ENCODE results near the gene POMGNT2.

POMGNT2 gene

DNA sequence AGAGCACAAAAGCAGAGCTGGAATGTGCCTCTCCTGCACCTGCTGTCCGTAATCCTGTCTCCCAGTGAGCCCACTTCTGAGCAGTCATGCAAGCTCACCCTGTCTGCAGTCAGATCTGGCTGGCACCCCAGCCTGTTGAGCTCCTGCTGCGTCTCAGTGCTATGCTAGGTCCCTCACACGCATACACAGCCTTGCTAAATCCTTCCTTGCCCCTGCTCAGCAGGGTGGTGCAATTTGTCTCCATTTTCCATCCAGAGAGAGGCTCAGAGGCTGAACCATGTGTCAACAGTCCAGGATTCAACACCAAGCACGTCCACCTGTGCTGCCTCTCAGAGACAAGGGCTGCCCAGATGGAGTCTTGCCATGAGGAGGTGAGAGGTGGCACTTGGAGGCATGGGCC lies 11.0 kb downstream of the POMGNT2 start:
- no peak for TF ChIP-seq CTCF (IDR thresholded peaks at IDR 0.05; ENCODE audit: insufficient read depth, low read depth, low read length, missing control alignments)
- DNase-seq (ENCODE audit: low read depth) = no peak
- no peak overlapping the region for H3K4me3 ChIP-seq (ENCODE audit: low read length)

GRCh38 chr3:43094381-43094780 lies 11.5 kb downstream of the POMGNT2 start:
- no peak for TF ChIP-seq CTCF (IDR thresholded peaks at IDR 0.05; ENCODE audit: insufficient read depth, low read depth, low read length, missing control alignments)
- no peak for DNase-seq (ENCODE audit: low read depth)
- no peak overlapping the region for H3K4me3 ChIP-seq (ENCODE audit: low read length)

DNA sequence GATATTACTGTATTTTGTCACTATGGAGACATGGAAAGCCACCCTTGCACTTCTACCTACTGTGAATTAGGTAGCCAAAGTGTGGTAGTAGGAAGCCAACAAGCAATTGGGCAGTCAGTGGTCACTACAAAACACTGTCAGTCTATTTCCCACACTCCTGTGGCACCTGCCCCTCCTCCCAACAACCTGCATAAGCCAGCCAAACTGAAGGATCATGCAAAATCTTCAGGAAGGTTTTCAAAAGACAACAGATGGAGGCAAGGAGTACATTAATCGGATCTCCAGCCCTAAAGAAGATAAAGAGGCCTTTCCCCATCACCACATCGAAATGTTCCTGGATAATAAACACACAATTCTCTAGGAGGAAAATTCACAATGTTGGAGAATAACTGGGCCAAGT lies 11.9 kb downstream of the POMGNT2 start:
- H3K4me3 ChIP-seq (ENCODE audit: low read length) = no peak overlapping the region
- no peak for DNase-seq (ENCODE audit: low read depth)
- no peak for TF ChIP-seq CTCF (IDR thresholded peaks at IDR 0.05; ENCODE audit: insufficient read depth, low read depth, low read length, missing control alignments)

DNA sequence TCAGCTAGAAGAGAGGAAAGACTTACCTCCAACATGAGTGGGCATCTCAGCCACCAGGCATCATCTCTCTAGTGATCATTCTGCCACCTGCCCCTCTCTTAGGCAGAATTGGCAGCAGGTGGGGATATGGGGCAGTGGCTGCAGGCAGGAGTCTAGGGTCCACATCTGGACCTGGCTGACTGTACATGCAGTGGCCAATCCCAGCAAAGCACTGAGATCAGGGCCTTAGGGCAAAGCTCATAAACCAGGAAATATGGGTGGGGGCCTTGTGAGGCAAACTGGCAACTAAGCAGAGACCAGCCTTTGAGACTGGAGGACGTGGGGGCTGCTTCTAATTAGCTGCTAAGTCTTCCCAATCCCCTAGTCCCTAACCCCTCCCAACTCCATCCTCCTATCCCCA lies 12.9 kb downstream of the POMGNT2 start:
- no peak for DNase-seq (ENCODE audit: low read depth)
- no peak overlapping the region for H3K4me3 ChIP-seq (ENCODE audit: low read length)
- no peak for TF ChIP-seq CTCF (IDR thresholded peaks at IDR 0.05; ENCODE audit: insufficient read depth, low read depth, low read length, missing control alignments)

DNA sequence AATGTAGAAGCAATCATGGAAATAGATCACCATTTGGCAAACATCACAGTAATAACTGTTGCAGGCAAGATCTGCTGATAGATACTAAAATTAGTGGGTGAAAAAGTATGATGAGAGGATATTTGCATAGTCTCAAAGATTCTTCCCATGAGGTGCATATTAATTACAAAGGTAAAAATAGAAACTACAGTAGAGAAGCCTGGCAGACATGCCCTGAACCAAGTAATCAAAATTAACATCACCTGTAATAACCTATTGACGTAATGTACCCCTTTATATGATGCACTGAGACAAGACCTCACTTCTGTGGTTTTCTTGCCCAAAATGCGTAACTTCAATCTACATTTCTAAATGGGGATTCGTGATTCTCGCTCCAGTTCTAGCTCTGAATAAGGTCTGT lies 14.4 kb downstream of the POMGNT2 start:
- no peak for DNase-seq (ENCODE audit: low read depth)
- no peak overlapping the region for H3K4me3 ChIP-seq (ENCODE audit: low read length)
- no peak for TF ChIP-seq CTCF (IDR thresholded peaks at IDR 0.05; ENCODE audit: insufficient read depth, low read depth, low read length, missing control alignments)

- no peak for TF ChIP-seq CTCF (IDR thresholded peaks at IDR 0.05; ENCODE audit: insufficient read depth, low read depth, low read length, missing control alignments)
- DNase-seq (ENCODE audit: low read depth) = no peak
- H3K4me3 ChIP-seq (ENCODE audit: low read length) = no peak overlapping the region
Measured at GRCh38 chr3:43090238-43090637, 15.6 kb downstream of the POMGNT2 start.

- no peak for DNase-seq (ENCODE audit: low read depth)
- H3K4me3 ChIP-seq (ENCODE audit: low read length) = no peak overlapping the region
- no peak for TF ChIP-seq CTCF (IDR thresholded peaks at IDR 0.05; ENCODE audit: insufficient read depth, low read depth, low read length, missing control alignments)
Measured at GRCh38 chr3:43089081-43089480, 16.8 kb downstream of the POMGNT2 start.

All from epithelial cell of esophagus (primary cell).